GM12878 (cell line): ENCODE data around the gene CA10. TPM values are rescaled to one million over a fixed set of nuclear protein-coding genes. Genes with fewer than 3 reads are reported as not detected.

ENCODE experiments used
- ATAC-seq: fragments of 200-7000 bp; cut with Tn5 transposase; 3 replicates; pipeline ENCODE4 v1.9.1; 2020; ENCODE audit warnings: mild to moderate bottlenecking, moderate library complexity
- BruUV-seq: library from RNA; stranded (reverse); fragments of 400-500 nt; replicated peaks from 2 replicates; lab custom pipeline; 2021; lab: Mats Ljungman, UMichigan
- CTCF ChIA-PET: fragments of 300-600 bp; sonication (Branson Sonifier 250); formaldehyde crosslinking; extraction: SDS; loops from one replicate; lab custom pipeline; 2021; ENCODE audit warnings: inconsistent platforms; lab: Yijun Ruan, JAX
- POLR2A ChIA-PET: fragments of 350-600 bp; formaldehyde crosslinking; extraction: SDS; loops from one replicate; lab custom pipeline; 2021; ENCODE audit warnings: inconsistent platforms; lab: Charles Lee
- RAD21 ChIA-PET: fragments of 300-600 bp; sonication (Branson Sonifier 250); formaldehyde crosslinking; loops from one replicate; lab custom pipeline; 2023; ENCODE audit warnings: antibody characterized with exemption; ENCODE audit not compliant: unreplicated experiment; lab: Charles Lee
- SMC1A ChIA-PET: fragments of 300-600 bp; sonication (Branson Sonifier 250); formaldehyde crosslinking; loops from one replicate; lab custom pipeline; 2023; ENCODE audit not compliant: unreplicated experiment, uncharacterized antibody; lab: Charles Lee
- DNase-seq: peaks from one replicate; pipeline ENCODE4 v3.0.0-alpha.2; 2011; ENCODE audit warnings: low read depth, low spot score
- FAIRE-seq: peaks from 3 replicates; lab custom pipeline; 2011; peaks lifted over from hg19 to GRCh38; lab: Jason Lieb, UNC
- H2AFZ ChIP-seq: 2 replicates; pipeline ENCODE4 v1.6.0; 2011; ENCODE audit warnings: low read depth, low read length, control low read depth; ENCODE audit not compliant: control insufficient read depth
- H3K27ac ChIP-seq: 2 replicates; pipeline ENCODE4 v1.5.1; 2011; ENCODE audit warnings: control low read depth; ENCODE audit not compliant: control insufficient read depth, insufficient read depth
- H3K27me3 ChIP-seq, 2 experiments: replicated peaks in 1 of 2; 2 replicates each; pipeline versions ENCODE4 v1.6.0 to v1.6.1; 2011; ENCODE audit warnings: low read length in 1 of 2; ENCODE audit not compliant: control insufficient read depth in 2 of 2, insufficient read depth in 2 of 2
- H3K36me3 ChIP-seq, 2 experiments: 2 replicates each; pipeline ENCODE4 v1.5.1; 2011; ENCODE audit warnings: low read length in 1 of 2; ENCODE audit not compliant: control insufficient read depth in 2 of 2, insufficient read depth in 2 of 2
- H3K4me1 ChIP-seq: 2 replicates; pipeline ENCODE4 v1.6.1; 2011; ENCODE audit warnings: mild to moderate bottlenecking, low read length, moderate library complexity, mixed read lengths; ENCODE audit not compliant: control insufficient read depth, insufficient read depth
- H3K4me2 ChIP-seq: 2 replicates; pipeline ENCODE4 v1.6.0; 2011; ENCODE audit warnings: control low read depth; ENCODE audit not compliant: control insufficient read depth, insufficient read depth
- H3K4me3 ChIP-seq: fragments of 200-600 bp; sonication (generic); 2 replicates; pipeline ENCODE4 v1.5.1; 2016
- H3K79me2 ChIP-seq: 2 replicates; pipeline ENCODE4 v1.6.0; 2011; ENCODE audit warnings: low read length; ENCODE audit not compliant: control insufficient read depth, insufficient read depth
- H3K9ac ChIP-seq: 2 replicates; pipeline ENCODE4 v1.8.0; 2011; ENCODE audit warnings: low read length, control low read depth, mixed read lengths; ENCODE audit not compliant: control insufficient read depth, insufficient read depth
- H3K9me3 ChIP-seq: replicated peaks from 3 replicates; pipeline ENCODE4 v1.5.1; 2011; ENCODE audit warnings: mild to moderate bottlenecking, low read length; ENCODE audit not compliant: control insufficient read depth, insufficient read depth
- H4K20me1 ChIP-seq: 2 replicates; pipeline ENCODE4 v1.6.0; 2011; ENCODE audit not compliant: control insufficient read depth, insufficient read depth
- BCLAF1 ChIP-seq: fragments of 450-650 bp; IDR thresholded peaks from 2 replicates; pipeline ENCODE4 v1.6.1; 2017; ENCODE audit warnings: antibody characterized with exemption, mild to moderate bottlenecking, moderate library complexity
- BMI1 ChIP-seq: fragments of 450-650 bp; IDR thresholded peaks from 2 replicates; pipeline ENCODE4 v1.6.1; 2016; ENCODE audit warnings: mild to moderate bottlenecking, moderate library complexity, borderline replicate concordance
- CBFB ChIP-seq: IDR thresholded peaks from 2 replicates; pipeline ENCODE4 v1.6.1; 2016; ENCODE audit warnings: antibody characterized with exemption, low read depth
- E2F8 ChIP-seq: fragments of 450-650 bp; IDR thresholded peaks from 2 replicates; pipeline ENCODE4 v1.6.1; 2018; ENCODE audit warnings: mild to moderate bottlenecking, low read depth, moderate library complexity; ENCODE audit not compliant: partially characterized antibody
- ETV6 ChIP-seq, 2 experiments: fragments of 450-650 bp in 1 of 2; IDR thresholded peaks in 1 of 2; conservative IDR thresholded peaks in 1 of 2; 2 replicates each; pipeline ENCODE4 v1.6.1; 2014; ENCODE audit warnings: antibody characterized with exemption in 1 of 2, borderline replicate concordance in 1 of 2, low read depth in 1 of 2, mild to moderate bottlenecking in 1 of 2, moderate library complexity in 1 of 2
- JUNB ChIP-seq: IDR thresholded peaks from 2 replicates; pipeline ENCODE4 v1.6.1; 2016; ENCODE audit warnings: antibody characterized with exemption, mild to moderate bottlenecking
- NFIC ChIP-seq: IDR thresholded peaks from 2 replicates; pipeline ENCODE4 v1.6.1; 2012; ENCODE audit warnings: low read depth, mild to moderate bottlenecking, inconsistent platforms, low read length, moderate library complexity
- RAD21 ChIP-seq: IDR thresholded peaks from 2 replicates; pipeline ENCODE4 v1.6.1; 2011; ENCODE audit warnings: mild to moderate bottlenecking, low read depth, low read length, moderate library complexity; ENCODE audit not compliant: insufficient read depth
- RFX5 ChIP-seq: IDR thresholded peaks from 2 replicates; pipeline ENCODE4 v1.6.1; 2011; ENCODE audit warnings: low read depth, low read length, improper control_type of control experiment
- SMAD1 ChIP-seq: fragments of 450-650 bp; IDR thresholded peaks from 2 replicates; pipeline ENCODE4 v1.6.1; 2018; ENCODE audit warnings: mild to moderate bottlenecking, low read depth; ENCODE audit not compliant: partially characterized antibody
- TAF1 ChIP-seq: IDR thresholded peaks from 2 replicates; pipeline ENCODE4 v1.6.1; 2011; ENCODE audit warnings: mild to moderate bottlenecking, low read depth, low read length, borderline replicate concordance
- ZZZ3 ChIP-seq: IDR thresholded peaks from 2 replicates; pipeline ENCODE4 v1.6.1; 2011; ENCODE audit warnings: low read depth; ENCODE audit not compliant: control insufficient read depth, insufficient read length
- WGBS: methylation state at CpG from one replicate; pipeline ENCODE4 v1.1.6; 2016; ENCODE audit warnings: low lambda C conversion rate; ENCODE audit not compliant: insufficient replicate concordance, insufficient coverage; ENCODE audit errors: missing lambda C conversion rate; 5-methylcytosine and 5-hydroxymethylcytosine counted together
- in situ Hi-C: fragments of 300-500 bp; cut with MboI; formaldehyde crosslinking; loops from 9 replicates; pipeline ENCODE4 v1.14.3; 2018; ENCODE audit warnings: mixed read lengths
- intact Hi-C: fragments of 100-400 bp; cut with micrococcal nuclease; formaldehyde crosslinking; loops from one replicate; pipeline ENCODE4 v1.14.2; 2022; ENCODE audit not compliant: unreplicated experiment
- polyA plus RNA-seq, 11 experiments: library from polyadenylated mRNA; depleted of rRNA in 4 of 11; unstranded in 6 of 11; stranded (reverse) in 5 of 11; fragments of >200 nt; fragmentation: Nextera tagmentation in 4 of 11; fragmentation: Illumina TruSeq in 1 of 11; extraction: Ambion mirVana in 4 of 11; extraction: Trizol in 1 of 11; gene quantifications; 1 replicate in 1 of 11; 2 replicates in 10 of 11; pipeline versions ENCODE4 v1.2.1 to v1.2.3, GENCODE V29; 2011 to 2016; ENCODE audit warnings: inconsistent platforms in 2 of 11, missing spikeins in 2 of 11, low read depth in 1 of 11
- total RNA-seq, 4 experiments: library from RNA; depleted of rRNA in 3 of 4; stranded (reverse); fragments of >200 nt in 3 of 4; fragmentation: Illumina TruSeq in 1 of 4; extraction: Trizol in 1 of 4; gene quantifications; 2 replicates each; pipeline versions ENCODE4 v1.2.1 to v1.2.3, GENCODE V29; 2013 to 2021

Gene CA10
- total and polyA plus RNA-seq, 10 of the 15 experiments (the other 5 are each of a cell fraction or from before 2014, with no cell fraction given), result not detected

- CTCF ChIA-PET, result interaction anchor here (0.7 kb wide), 1 partner anchor 54 kb away, joined by 3 read pairs; no protein-coding TSS in a partner anchor
- WGBS, result 6% methylated on average over 1 of the region's 1 CpG
- TF ChIP-seq CBFB (no peak), TAF1 (no peak), ZZZ3 (no peak), SMAD1 (no peak), ETV6 (conservative IDR thresholded peaks at IDR 0.05 in 1 of 2, IDR thresholded peaks at IDR 0.05 in 1 of 2; ENCODE audit: borderline replicate concordance in 1 of 2, low read depth in 1 of 2) (no peak)
Observed at GRCh38 chr17:51820766-51821165, 337.7 kb downstream of the CA10 start.

GRCh38 chr17:51820252-51820651, 338.3 kb downstream of the CA10 start:
- FAIRE-seq (no peak), DNase-seq (no peak), ATAC-seq (no peak)
- Histone ChIP-seq H4K20me1 (no peaks in the 10 kb centered on the region), H3K36me3 (no peaks in the 10 kb centered on the region), H3K4me1 (no peaks in the 10 kb centered on the region), H3K4me3 (no peak overlapping the region), H3K9ac (no peak overlapping the region), H3K4me2 (no peak overlapping the region), H3K9me3 (no peaks in the 10 kb centered on the region), H3K27ac (no peak overlapping the region), H3K27me3 (no peaks in the 10 kb centered on the region), H3K79me2 (no peaks in the 10 kb centered on the region), H2AFZ (no peak overlapping the region)
- ChIA-PET CTCF (interaction anchor here (0.7 kb wide), 1 partner anchor 54 kb away, joined by 3 read pairs; no protein-coding TSS in a partner anchor), RAD21 (no interaction called here), SMC1A (no interaction called here), POLR2A (no interaction called here)
- in situ Hi-C loops, result no loop called here
- 48% methylated on average over 5 of the region's 6 CpGs for WGBS
- intact Hi-C loops, result no loop called here
- BruUV-seq, result no TSS peak
- no peak for TF ChIP-seq NFIC
- no peak for TF ChIP-seq E2F8
- no peak for TF ChIP-seq JUNB
- no peak for TF ChIP-seq RAD21
- no peak for TF ChIP-seq BCLAF1
- TF ChIP-seq BMI1, result no peak
- TF ChIP-seq ETV6 (conservative IDR thresholded peaks at IDR 0.05 in 1 of 2, IDR thresholded peaks at IDR 0.05 in 1 of 2; ENCODE audit: borderline replicate concordance in 1 of 2, low read depth in 1 of 2), result no peak
- TF ChIP-seq RFX5, result no peak

More at GRCh38 chr17:51820766-51821165, 337.7 kb downstream of the CA10 start:
- Histone ChIP-seq H3K27ac (no peak overlapping the region), H3K4me1 (no peaks in the 10 kb centered on the region), H3K27me3 (no peaks in the 10 kb centered on the region), H3K9ac (no peak overlapping the region), H4K20me1 (no peaks in the 10 kb centered on the region), H3K36me3 (no peaks in the 10 kb centered on the region), H3K9me3 (no peaks in the 10 kb centered on the region), H3K4me2 (no peak overlapping the region), H3K4me3 (no peak overlapping the region), H2AFZ (no peak overlapping the region), H3K79me2 (no peaks in the 10 kb centered on the region)
- ChIA-PET POLR2A (no interaction called here), SMC1A (no interaction called here), RAD21 (no interaction called here)
- DNase-seq (no peak), ATAC-seq (no peak), FAIRE-seq (no peak)
- intact Hi-C loops, result no loop called here
- no TSS peak for BruUV-seq
- in situ Hi-C loops, result no loop called here
